HG02759 (cell line): ENCODE data around the gene SLC12A4.

ENCODE experiments used
- ATAC-seq: cut with Tn5 transposase; IDR thresholded peaks from one replicate; pipeline ENCODE4 v1.9.1; 2021; ENCODE audit warnings: mild to moderate bottlenecking, moderate library complexity; ENCODE audit not compliant: unreplicated experiment

The SLC12A4 gene

GRCh38 chr16:67963662-67964321, 4.6 kb downstream of the SLC12A4 start:
- no peak for ATAC-seq

- no peak for ATAC-seq
These were observed 5.2 kb downstream of the SLC12A4 start for GRCh38 chr16:67963292-67963661.

GRCh38 chr16:67962135-67962534, 6.3 kb downstream of the SLC12A4 start:
- ATAC-seq: no peak

GRCh38 chr16:67961551-67961957, 6.9 kb downstream of the SLC12A4 start:
- no peak for ATAC-seq

GRCh38 chr16:67959536-67960329, 8.7 kb downstream of the SLC12A4 start:
- no peak for ATAC-seq

DNA sequence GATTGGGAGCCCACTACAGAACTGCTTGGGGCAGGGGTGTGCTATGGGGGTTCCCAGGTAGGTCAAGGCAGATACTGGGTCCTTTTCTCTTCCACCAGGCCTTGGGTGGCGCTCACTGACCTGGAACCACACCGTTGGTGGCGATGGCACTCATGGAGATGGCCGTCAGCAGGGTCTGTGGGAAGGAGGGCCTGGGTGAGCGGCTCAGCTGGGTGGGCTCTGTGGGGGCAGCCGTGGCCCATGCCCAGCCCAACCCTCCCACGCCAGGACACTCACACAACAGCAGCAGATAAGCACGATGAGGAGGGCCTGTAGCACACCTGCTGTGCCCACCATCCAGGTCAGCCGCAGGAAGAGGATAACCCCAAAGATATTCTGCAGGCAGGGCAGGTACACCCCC, 10.8 kb downstream of the SLC12A4 start:
- ATAC-seq: no peak

- ATAC-seq: no peak
These were observed 13.8 kb downstream of the SLC12A4 start for GRCh38 chr16:67954421-67955196.

- no peak for ATAC-seq
These were observed 14.6 kb downstream of the SLC12A4 start for GRCh38 chr16:67953641-67954375.

DNA sequence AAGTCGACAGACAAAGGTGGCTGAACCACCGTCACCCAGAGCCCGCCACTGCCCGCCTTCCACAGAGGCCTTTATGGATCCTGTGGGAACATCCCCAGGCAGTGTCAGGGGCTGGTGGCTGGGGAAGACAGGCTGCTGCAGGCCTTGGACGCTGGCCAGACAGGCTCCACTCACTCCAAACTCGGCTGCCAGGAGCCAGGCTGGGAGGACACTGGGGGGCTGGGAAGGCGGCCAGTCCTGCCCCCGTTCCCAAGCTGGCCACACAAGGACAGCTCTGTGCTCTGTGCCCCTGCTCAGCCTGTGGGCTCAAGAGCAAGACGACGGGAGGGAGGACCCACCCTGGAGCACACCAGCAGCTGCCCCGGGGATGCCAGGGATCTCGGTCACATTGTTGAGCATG, 17.0 kb downstream of the SLC12A4 start:
- ATAC-seq: no peak

DNA sequence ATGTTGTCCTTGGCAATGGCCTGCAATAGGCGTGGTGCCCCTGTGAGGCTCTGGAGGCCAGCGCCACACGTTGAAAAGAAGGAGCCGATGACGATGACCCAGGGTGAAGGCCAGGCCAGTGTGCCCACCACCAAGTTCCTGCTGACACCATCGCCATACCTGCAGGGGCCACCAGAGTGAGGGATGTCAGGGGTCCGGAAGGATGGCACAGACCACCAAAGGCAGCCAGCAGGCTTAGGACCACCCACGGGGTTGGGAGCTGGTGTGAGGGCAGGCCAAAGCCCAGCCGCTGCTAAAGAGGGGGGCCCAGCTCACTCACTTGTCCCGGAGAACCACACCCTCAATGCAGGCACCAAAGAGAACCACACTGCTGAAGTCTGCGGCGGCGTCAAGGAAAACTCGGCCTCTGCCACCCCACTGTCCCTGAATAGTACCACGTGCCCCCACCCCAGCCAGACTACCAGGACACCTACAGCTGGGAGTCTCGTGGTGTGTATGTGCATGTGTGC, 18.0 kb downstream of the SLC12A4 start:
- ATAC-seq: no peak

- ATAC-seq: no peak
These were observed 18.8 kb downstream of the SLC12A4 start for GRCh38 chr16:67949645-67950044.

GRCh38 chr16:67948015-67948414, 20.4 kb downstream of the SLC12A4 start:
- ATAC-seq: no peak

DNA sequence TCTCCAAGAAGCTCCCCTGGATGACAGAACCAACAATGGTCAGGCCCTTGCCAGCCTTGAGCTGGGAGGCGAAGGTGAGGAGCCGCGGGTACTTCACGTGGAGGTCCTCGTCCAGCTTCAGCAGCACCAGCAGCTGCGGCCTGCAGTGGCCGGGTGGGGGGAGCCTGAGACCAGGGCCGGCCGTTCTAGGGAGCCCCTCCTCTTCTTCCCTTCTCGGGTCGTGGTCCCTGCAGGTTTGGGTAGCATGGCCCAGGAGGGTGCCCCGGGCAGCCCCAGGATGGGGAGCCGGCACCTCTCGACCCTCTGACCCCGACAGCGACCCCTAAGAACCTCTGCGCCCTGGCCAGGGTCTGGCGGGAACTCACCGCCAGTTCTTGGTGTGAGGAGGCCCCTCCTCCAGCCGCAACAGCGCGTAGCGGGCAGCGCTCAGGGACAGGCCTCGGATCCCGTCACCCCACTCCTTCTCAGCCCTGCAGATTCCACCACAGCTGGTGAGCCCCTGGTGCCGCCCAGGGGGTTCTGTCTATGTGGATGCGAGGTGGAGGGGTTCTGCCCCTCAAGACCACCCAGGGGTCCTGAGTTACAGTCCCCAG, 21.4 kb downstream of the SLC12A4 start:
- ATAC-seq: no peak

DNA sequence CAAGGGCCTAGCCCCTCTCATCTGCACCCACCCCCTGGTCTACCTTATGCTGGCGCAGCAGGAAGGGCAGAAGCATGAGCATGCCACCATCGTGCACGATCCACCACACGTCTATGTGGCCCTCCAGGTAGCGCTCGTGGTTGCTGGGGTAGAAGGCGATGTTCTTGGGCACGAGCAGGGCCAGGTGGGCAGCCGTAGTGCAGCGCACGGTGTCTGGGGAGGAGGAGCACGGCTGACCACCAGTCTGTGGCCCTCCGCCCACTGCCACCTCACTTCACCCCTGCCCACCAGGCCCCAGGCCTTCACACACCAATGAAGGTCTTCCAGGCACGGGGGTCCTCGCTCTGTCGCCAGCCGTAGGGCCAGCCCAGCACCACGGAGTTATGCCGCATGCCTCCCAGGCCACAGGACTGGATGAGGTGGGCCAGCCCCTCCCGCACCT, 22.3 kb downstream of the SLC12A4 start:
- no peak for ATAC-seq

- ATAC-seq: no peak
These were observed 23.0 kb downstream of the SLC12A4 start for GRCh38 chr16:67945392-67945933.

GRCh38 chr16:67944690-67945391, 23.6 kb downstream of the SLC12A4 start:
- no peak for ATAC-seq

DNA sequence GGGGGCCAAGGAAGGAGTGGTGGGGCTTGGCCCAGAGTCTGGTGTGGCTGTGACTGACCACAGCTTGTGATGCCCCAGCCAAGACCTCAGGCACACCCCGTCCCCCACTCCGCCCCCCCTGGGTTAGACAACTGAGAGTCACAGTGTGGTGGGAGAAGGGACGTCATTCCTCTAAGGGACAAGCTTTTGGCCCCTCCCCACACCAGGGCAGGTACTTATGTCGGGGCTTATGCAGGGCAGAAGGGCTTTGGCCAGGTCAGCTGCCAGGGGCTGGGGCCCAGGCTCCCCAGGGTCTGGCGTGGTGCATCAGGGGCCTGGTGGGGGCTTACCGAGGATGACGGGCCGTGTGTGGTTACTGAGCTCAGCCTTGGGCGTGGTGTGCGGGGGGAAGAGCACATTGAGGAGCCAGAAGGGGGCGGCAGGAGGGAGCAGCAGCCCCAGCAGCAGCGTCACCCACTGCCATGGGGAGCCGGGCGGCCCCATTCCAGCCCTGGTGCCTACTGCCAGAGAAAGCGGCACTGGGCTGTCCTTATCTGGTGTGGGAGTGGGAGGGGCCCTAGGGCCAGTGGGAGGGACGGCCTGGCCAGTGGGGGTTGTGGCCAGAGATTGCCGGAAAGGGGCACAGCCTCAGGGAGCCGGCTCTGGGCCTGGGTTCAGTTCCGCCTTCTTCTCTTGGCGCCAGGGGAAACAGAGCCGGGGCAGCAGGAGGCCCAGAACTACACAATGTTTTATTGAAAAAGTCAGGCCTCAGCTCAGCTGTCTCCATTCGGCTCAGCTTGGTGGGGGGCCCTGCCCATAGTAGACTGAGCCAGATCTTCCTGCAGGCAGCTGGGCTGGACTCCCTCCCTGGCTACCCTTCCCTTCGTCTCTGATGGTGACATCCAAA, 24.6 kb downstream of the SLC12A4 start, which contains the start of gene LCAT:
Gene LCAT (minus strand): TSS at position 502 of the 886 bp plus-strand sequence. CDS start 19 bp downstream, at position 483.
- ATAC-seq: no peak

- ATAC-seq: no peak
These were observed 25.2 kb downstream of the SLC12A4 start for GRCh38 chr16:67943256-67943618.
